CD4-positive, CD25-positive, alpha-beta regulatory T cell (primary cell): ENCODE results near the gene SV2C. TPM values are rescaled to one million over a fixed set of nuclear protein-coding genes. Genes with fewer than 3 reads are reported as not detected.

ENCODE experiments used
- ATAC-seq, 2 donors: fragments of 150-1000 bp; cut with Tn5 transposase; one replicate each; pipeline ENCODE4 v1.10.0; 2021; ENCODE audit warnings: low read depth in 2 of 2, moderate number of reproducible peaks in 2 of 2, moderate library complexity in 1 of 2
- DNase-seq, 3 donors: peaks; one replicate each; pipeline versions ENCODE4 v3.0.0 to v3.0.0-alpha.2; 2012 to 2022; ENCODE audit warnings: mixed read lengths in 1 of 3
- H3K27ac ChIP-seq: one replicate; pipeline ENCODE4 v1.7.0; 2013; ENCODE audit warnings: mild to moderate bottlenecking, low read length; ENCODE audit not compliant: insufficient read depth, poor library complexity, severe bottlenecking
- H3K27me3 ChIP-seq: one replicate; pipeline ENCODE4 v1.7.0; 2013; ENCODE audit warnings: low read length; ENCODE audit not compliant: control insufficient read depth, insufficient read depth
- H3K36me3 ChIP-seq: one replicate; pipeline ENCODE4 v1.7.0; 2013; ENCODE audit warnings: mild to moderate bottlenecking, low read length, moderate library complexity; ENCODE audit not compliant: control insufficient read depth, insufficient read depth
- H3K4me1 ChIP-seq: 2 replicates; pipeline ENCODE4 v1.7.0; 2013; ENCODE audit warnings: mild to moderate bottlenecking, low read length; ENCODE audit not compliant: insufficient read depth, control insufficient read depth, poor library complexity, severe bottlenecking
- H3K4me3 ChIP-seq: one replicate; pipeline ENCODE4 v1.7.0; 2013; ENCODE audit warnings: low read depth, mild to moderate bottlenecking, low read length, moderate library complexity
- H3K9me3 ChIP-seq, 2 experiments: 1 replicate in 1 of 2; 2 replicates in 1 of 2; pipeline ENCODE4 v1.7.0; 2013; ENCODE audit warnings: low read length in 2 of 2, mild to moderate bottlenecking in 1 of 2, moderate library complexity in 1 of 2; ENCODE audit not compliant: control insufficient read depth in 2 of 2
- H3K27ac Mint-ChIP-seq, 3 donors: one replicate each; pipeline ENCODE4 v1.8.0; 2020 to 2022; ENCODE audit warnings: mild to moderate bottlenecking in 3 of 3, mixed read lengths in 3 of 3, moderate library complexity in 2 of 3
- H3K27me3 Mint-ChIP-seq: one replicate; pipeline ENCODE4 v1.8.0; 2022; ENCODE audit warnings: mild to moderate bottlenecking, mixed read lengths
- H3K36me3 Mint-ChIP-seq: one replicate; pipeline ENCODE4 v1.8.0; 2020; ENCODE audit warnings: mixed read lengths
- H3K4me1 Mint-ChIP-seq, 4 donors: one replicate each; pipeline ENCODE4 v1.8.0; 2020 to 2022; ENCODE audit warnings: mixed read lengths in 4 of 4, mild to moderate bottlenecking in 1 of 4
- H3K4me3 Mint-ChIP-seq, 4 donors: one replicate each; pipeline ENCODE4 v1.8.0; 2020 to 2022; ENCODE audit warnings: mild to moderate bottlenecking in 4 of 4, mixed read lengths in 4 of 4, moderate library complexity in 3 of 4
- H3K9me3 Mint-ChIP-seq, 7 donors: one replicate each; pipeline ENCODE4 v1.8.0; 2020 to 2022; ENCODE audit warnings: mixed read lengths in 7 of 7, mild to moderate bottlenecking in 3 of 7, moderate library complexity in 2 of 7
- polyA plus RNA-seq, 4 donors: library from polyadenylated mRNA; unstranded; fragments of 300-500 nt; fragmentation: Illumina TruSeq; gene quantifications; one replicate each; pipeline ENCODE4 v1.2.3, GENCODE V29; 2021
- total RNA-seq: library from RNA; stranded (reverse); gene quantifications from one replicate; pipeline ENCODE4 v1.2.3, GENCODE V29; 2022

The SV2C gene
- total and polyA plus RNA-seq, 5 donors from 2014 or later = 0.05 to 0.12 TPM; not detected in 3

- peaks cover 25% of the 10 kb centered on the region for H3K27me3 Mint-ChIP-seq
- no peak for ATAC-seq
Observed at GRCh38 chr5:76152161-76152560, 69.0 kb downstream of the SV2C start.

GRCh38 chr5:76152700-76153099 is 69.5 kb downstream of the SV2C start:
- Mint-ChIP-seq H3K4me3 (no peak overlapping the region), H3K4me1 (no peaks in the 10 kb centered on the region), H3K27ac (no peak overlapping the region), H3K27me3 (peaks cover 20% of the 10 kb centered on the region), H3K9me3 (peaks cover 0 to 14% (median 6%) of the 10 kb centered on the region in 7 donors), H3K36me3 (no peaks in the 10 kb centered on the region)
- H3K27me3 ChIP-seq = peaks cover 28% of the 10 kb centered on the region
- H3K4me3 ChIP-seq = no peak overlapping the region
- no peak for DNase-seq
- no peak for ATAC-seq
- no peak overlapping the region for H3K27ac ChIP-seq
- no peaks in the 10 kb centered on the region for H3K36me3 ChIP-seq
- H3K9me3 ChIP-seq = peaks cover 6 to 9% of the 10 kb centered on the region in 2 experiments
- H3K4me1 ChIP-seq = no peaks in the 10 kb centered on the region

More at GRCh38 chr5:76152161-76152560, 69.0 kb downstream of the SV2C start:
- no peak overlapping the region for H3K4me3 ChIP-seq
- no peak for DNase-seq
- no peaks in the 10 kb centered on the region for H3K4me1 Mint-ChIP-seq
- H3K36me3 ChIP-seq = no peaks in the 10 kb centered on the region
- no peak overlapping the region for H3K27ac Mint-ChIP-seq
- no peak overlapping the region for H3K27ac ChIP-seq
- no peaks in the 10 kb centered on the region for H3K4me1 ChIP-seq
- H3K27me3 ChIP-seq = peaks cover 27% of the 10 kb centered on the region
- peaks cover 0 to 12% (median 6%) of the 10 kb centered on the region in 7 donors for H3K9me3 Mint-ChIP-seq
- no peaks in the 10 kb centered on the region for H3K36me3 Mint-ChIP-seq
- no peak overlapping the region for H3K4me3 Mint-ChIP-seq
- H3K9me3 ChIP-seq = peaks cover 6 to 9% of the 10 kb centered on the region in 2 experiments

- no peak for ATAC-seq
- Mint-ChIP-seq H3K4me3 (no peak overlapping the region), H3K36me3 (no peaks in the 10 kb centered on the region), H3K9me3 (peaks cover 0 to 14% (median 6%) of the 10 kb centered on the region in 7 donors), H3K4me1 (no peaks in the 10 kb centered on the region), H3K27ac (no peak overlapping the region), H3K27me3 (peaks cover 20% of the 10 kb centered on the region)
- Histone ChIP-seq H3K27ac (no peak overlapping the region), H3K4me1 (no peaks in the 10 kb centered on the region), H3K9me3 (peaks cover 6 to 9% of the 10 kb centered on the region in 2 experiments), H3K36me3 (no peaks in the 10 kb centered on the region), H3K4me3 (no peak overlapping the region), H3K27me3 (peaks cover 28% of the 10 kb centered on the region)
- no peak for DNase-seq
Observed at GRCh38 chr5:76153271-76153670, 70.1 kb downstream of the SV2C start.

- ATAC-seq = no peak
- H3K27ac ChIP-seq = no peak overlapping the region
- no peaks in the 10 kb centered on the region for H3K4me1 ChIP-seq
- H3K36me3 Mint-ChIP-seq = no peaks in the 10 kb centered on the region
- peaks cover 20% of the 10 kb centered on the region for H3K27me3 Mint-ChIP-seq
- H3K27ac Mint-ChIP-seq = no peak overlapping the region
- no peak overlapping the region for H3K4me3 Mint-ChIP-seq
- H3K36me3 ChIP-seq = no peaks in the 10 kb centered on the region
- H3K4me1 Mint-ChIP-seq = no peaks in the 10 kb centered on the region
- peaks cover 0 to 14% (median 6%) of the 10 kb centered on the region in 7 donors for H3K9me3 Mint-ChIP-seq
- H3K9me3 ChIP-seq = peaks cover 6 to 9% of the 10 kb centered on the region in 2 experiments
- no peak for DNase-seq
- H3K4me3 ChIP-seq = no peak overlapping the region
- peaks cover 28% of the 10 kb centered on the region for H3K27me3 ChIP-seq
Observed at GRCh38 chr5:76154009-76154690, 71.0 kb downstream of the SV2C start.

GRCh38 chr5:76155536-76155935 is 72.4 kb downstream of the SV2C start:
- no peaks in the 10 kb centered on the region for H3K36me3 ChIP-seq
- H3K27me3 Mint-ChIP-seq = peaks cover 20% of the 10 kb centered on the region
- no peaks in the 10 kb centered on the region for H3K36me3 Mint-ChIP-seq
- peaks cover 28% of the 10 kb centered on the region for H3K27me3 ChIP-seq
- peaks cover 6 to 9% of the 10 kb centered on the region in 2 experiments for H3K9me3 ChIP-seq
- ATAC-seq = no peak
- H3K4me1 Mint-ChIP-seq = no peaks in the 10 kb centered on the region
- H3K4me3 ChIP-seq = no peak overlapping the region
- DNase-seq = no peak
- H3K9me3 Mint-ChIP-seq = peaks cover 0 to 14% (median 6%) of the 10 kb centered on the region in 7 donors
- H3K4me1 ChIP-seq = no peaks in the 10 kb centered on the region
- no peak overlapping the region for H3K27ac ChIP-seq
- H3K27ac Mint-ChIP-seq = no peak overlapping the region
- no peak overlapping the region for H3K4me3 Mint-ChIP-seq

GRCh38 chr5:76162335-76162734 is 79.2 kb downstream of the SV2C start:
- Histone ChIP-seq H3K27ac (no peak overlapping the region), H3K27me3 (no peaks in the 10 kb centered on the region), H3K4me3 (no peak overlapping the region), H3K9me3 (peaks cover 0 to 8% of the 10 kb centered on the region in 2 experiments), H3K4me1 (no peaks in the 10 kb centered on the region), H3K36me3 (no peaks in the 10 kb centered on the region)
- H3K4me1 Mint-ChIP-seq = no peaks in the 10 kb centered on the region
- peaks cover 0 to 6% (median 5%) of the 10 kb centered on the region in 7 donors for H3K9me3 Mint-ChIP-seq
- H3K27ac Mint-ChIP-seq = no peak overlapping the region
- ATAC-seq = no peak
- no peak overlapping the region for H3K4me3 Mint-ChIP-seq
- peaks cover 3% of the 10 kb centered on the region for H3K36me3 Mint-ChIP-seq
- DNase-seq = no peak
- peaks cover 12% of the 10 kb centered on the region for H3K27me3 Mint-ChIP-seq

- H3K4me3 Mint-ChIP-seq = no peak overlapping the region
- Histone ChIP-seq H3K36me3 (no peaks in the 10 kb centered on the region), H3K9me3 (peaks cover 0 to 8% of the 10 kb centered on the region in 2 experiments), H3K27me3 (no peaks in the 10 kb centered on the region), H3K4me1 (no peaks in the 10 kb centered on the region), H3K27ac (no peak overlapping the region), H3K4me3 (no peak overlapping the region)
- ATAC-seq (no peak), DNase-seq (no peak)
- peaks cover 3% of the 10 kb centered on the region for H3K36me3 Mint-ChIP-seq
- H3K27me3 Mint-ChIP-seq = peaks cover 12% of the 10 kb centered on the region
- H3K4me1 Mint-ChIP-seq = no peaks in the 10 kb centered on the region
- H3K27ac Mint-ChIP-seq = no peak overlapping the region
- H3K9me3 Mint-ChIP-seq = peaks cover 0 to 6% (median 4%) of the 10 kb centered on the region in 7 donors
Observed at GRCh38 chr5:76163111-76163628, 80.0 kb downstream of the SV2C start.

GRCh38 chr5:76165029-76165428 is 81.8 kb downstream of the SV2C start:
- Mint-ChIP-seq H3K27ac (no peak overlapping the region), H3K27me3 (peaks cover 27% of the 10 kb centered on the region), H3K4me3 (no peak overlapping the region), H3K9me3 (peaks cover 0 to 6% (median 5%) of the 10 kb centered on the region in 7 donors), H3K4me1 (no peaks in the 10 kb centered on the region), H3K36me3 (peaks cover 8% of the 10 kb centered on the region)
- no peaks in the 10 kb centered on the region for H3K36me3 ChIP-seq
- no peak for DNase-seq
- H3K4me3 ChIP-seq = no peak overlapping the region
- ATAC-seq = no peak
- no peak overlapping the region for H3K27ac ChIP-seq
- no peaks in the 10 kb centered on the region for H3K4me1 ChIP-seq
- H3K9me3 ChIP-seq = peaks cover 0 to 8% of the 10 kb centered on the region in 2 experiments
- peaks cover 7% of the 10 kb centered on the region for H3K27me3 ChIP-seq
